GM12892 (cell line): ENCODE data around the gene TSPAN10.

ENCODE experiments used
- POLR2A ChIP-seq: IDR thresholded peaks from 2 replicates; pipeline ENCODE4 v1.6.1; 2011; ENCODE audit warnings: low read depth, low read length, control low read depth
- POLR2AphosphoS5 ChIP-seq: IDR thresholded peaks from 2 replicates; pipeline ENCODE4 v1.6.1; 2011; ENCODE audit warnings: low read depth, low read length, control low read depth
- TAF1 ChIP-seq: IDR thresholded peaks from 2 replicates; pipeline ENCODE4 v1.6.1; 2011; ENCODE audit warnings: low read depth, mild to moderate bottlenecking, control low read depth, low read length, borderline replicate concordance

DNA sequence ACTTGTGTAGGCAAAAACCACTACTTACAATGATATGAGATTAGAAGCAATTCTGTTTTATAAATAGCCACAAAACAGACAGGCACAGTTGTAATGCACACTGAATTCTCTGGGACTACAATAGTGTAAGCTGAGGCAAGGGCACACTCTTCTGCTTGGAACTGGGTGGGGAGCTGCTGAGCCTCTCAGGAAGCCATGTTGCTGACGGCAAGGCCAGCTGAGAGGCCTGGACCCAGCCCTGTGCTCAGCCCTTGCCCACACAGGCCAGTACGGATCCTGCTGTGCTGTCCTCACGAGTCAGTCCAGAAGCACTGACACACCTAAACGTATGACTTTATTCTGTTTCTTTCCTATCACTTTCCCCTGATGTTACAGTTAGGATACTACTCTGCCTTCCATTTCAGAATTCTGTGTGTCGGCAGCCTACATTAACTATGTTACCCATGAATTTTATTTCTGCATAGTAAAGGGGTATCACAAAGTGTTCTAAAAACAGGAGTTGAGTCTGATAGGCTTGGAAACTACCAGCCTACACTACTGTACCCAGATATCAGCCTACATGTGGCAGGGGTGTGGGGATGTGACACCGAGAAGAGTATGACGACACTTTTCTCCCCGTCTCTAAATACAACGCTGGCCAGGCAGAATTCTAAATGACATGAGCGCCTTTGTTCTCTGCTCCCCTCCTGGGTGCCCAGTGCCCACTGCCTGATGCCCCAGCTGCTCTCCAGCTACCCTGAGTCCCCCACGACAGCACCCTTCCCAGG lies 43.7 kb upstream of the TSPAN10 start:
- TF ChIP-seq POLR2AphosphoS5 (no peak), POLR2A (no peak), TAF1 (no peak)
